Cerebellar nuclear complex (tissue), 1 donor: ENCODE results near the gene SLC39A11.

Experiments
- DNase-seq, 2 experiments: peaks; one replicate each; lab custom pipeline; 2025; lab: John Stamatoyannopoulos, UW

SLC39A11 gene

GRCh38 chr17:72976971-72977770 is 115.3 kb downstream of the SLC39A11 start:
- no peak for DNase-seq

GRCh38 chr17:72975509-72975908 is 117.0 kb downstream of the SLC39A11 start:
- no peak for DNase-seq

GRCh38 chr17:72974605-72975232 is 117.8 kb downstream of the SLC39A11 start:
- no peak for DNase-seq

- no peak for DNase-seq
Measured at GRCh38 chr17:72972263-72972951, 120.1 kb downstream of the SLC39A11 start.

- DNase-seq, result no peak
Measured at GRCh38 chr17:72971226-72971880, 121.1 kb downstream of the SLC39A11 start.

DNA sequence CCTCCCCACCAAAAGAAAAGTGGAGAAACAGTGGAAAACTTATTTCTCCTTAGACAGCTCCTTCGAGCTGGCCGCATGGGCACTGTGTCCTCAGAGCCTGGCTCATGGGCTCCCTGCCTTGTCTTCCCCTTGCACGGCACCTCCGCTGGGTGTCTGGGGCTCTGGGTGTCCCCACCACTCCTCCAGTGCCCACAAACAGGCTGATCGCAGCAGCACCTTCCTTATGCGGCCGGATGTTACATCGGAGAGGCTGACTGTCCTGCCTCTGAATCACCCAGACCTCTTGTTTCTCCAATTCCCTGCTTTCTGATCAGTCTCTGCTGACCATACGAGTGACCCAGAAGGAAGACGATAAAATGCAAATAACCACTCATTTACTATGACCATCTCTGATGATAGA is 121.7 kb downstream of the SLC39A11 start:
- no peak for DNase-seq

GRCh38 chr17:72970246-72970645 is 122.2 kb downstream of the SLC39A11 start:
- DNase-seq, result no peak

DNA sequence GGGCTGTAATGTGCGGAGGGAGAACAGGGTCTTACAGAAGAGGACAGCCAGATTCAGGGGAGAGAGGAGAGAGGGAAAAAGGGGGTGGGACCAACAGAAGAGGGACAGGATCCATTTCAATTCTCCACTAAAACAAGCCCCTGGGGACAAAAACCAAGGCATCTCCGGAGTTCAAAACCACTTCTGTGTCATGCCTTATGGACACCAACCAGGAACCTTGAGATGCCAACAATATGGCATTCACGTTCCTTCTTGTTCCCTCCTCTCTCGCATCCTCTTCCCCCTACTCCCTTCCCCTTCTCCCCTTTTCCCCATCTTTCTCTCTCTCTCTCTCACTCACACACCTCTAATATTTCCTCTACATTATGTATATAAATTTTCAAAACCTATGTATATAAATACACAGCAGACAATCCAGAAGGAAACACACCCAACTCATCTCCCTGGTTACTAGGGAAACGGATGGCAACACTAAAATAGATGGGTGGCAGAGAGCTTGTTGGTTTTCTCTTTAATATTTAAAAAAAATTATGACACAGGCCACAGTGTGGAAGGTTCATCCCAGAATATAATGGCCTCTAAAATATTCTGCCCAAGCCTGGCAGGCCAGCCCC is 123.1 kb downstream of the SLC39A11 start:
- DNase-seq, result no peak

DNA sequence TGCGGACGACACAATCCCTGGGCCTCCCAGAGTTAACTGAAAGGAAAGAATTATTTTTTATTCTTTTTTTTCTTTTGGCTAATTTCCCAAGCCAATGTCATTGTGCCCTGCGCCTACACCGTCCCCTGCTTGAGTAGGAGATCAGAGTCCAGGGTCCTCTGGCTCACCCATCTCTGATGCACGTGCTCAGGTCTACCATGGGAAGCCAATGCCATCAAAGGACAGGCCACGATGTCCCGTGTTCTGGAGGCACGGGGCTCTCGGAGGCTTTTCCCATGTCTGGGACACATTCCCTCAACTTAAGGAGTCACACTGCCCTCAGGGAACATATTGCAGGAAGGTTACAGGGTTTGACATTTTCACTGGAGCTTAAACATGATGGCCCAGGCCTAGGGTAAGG is 123.7 kb downstream of the SLC39A11 start:
- no peak for DNase-seq

DNA sequence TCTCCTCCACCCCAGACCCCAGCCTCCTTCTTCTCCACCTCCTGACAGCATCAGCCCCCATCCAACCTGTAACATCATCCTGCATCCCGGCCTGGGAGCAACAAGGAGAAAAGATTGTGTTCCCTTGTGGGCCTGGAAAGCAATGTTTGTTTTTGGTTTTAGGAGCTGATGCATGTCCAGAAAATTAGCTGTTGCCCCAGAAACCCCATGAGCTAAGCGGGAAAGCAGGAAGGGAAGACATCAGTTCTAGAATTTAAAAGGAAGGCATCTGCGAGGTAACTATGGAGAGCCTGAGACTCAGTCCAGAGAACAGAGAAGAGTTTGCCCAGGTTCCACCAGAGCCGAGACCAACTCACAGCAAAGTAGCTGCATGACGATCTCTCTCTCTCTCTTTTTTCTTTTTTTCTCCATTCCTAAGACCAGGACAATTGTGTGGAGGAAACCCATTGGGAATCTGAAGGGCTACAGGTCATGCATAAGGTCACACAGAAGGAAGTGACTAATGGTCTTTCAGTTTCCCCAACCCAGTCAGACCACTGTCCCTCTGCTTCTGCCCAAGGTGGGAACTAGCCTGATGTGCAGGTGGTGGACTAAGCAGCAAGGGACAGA is 124.4 kb downstream of the SLC39A11 start:
- no peak for DNase-seq

- no peak for DNase-seq
Measured at GRCh38 chr17:72967277-72967970, 125.1 kb downstream of the SLC39A11 start.

GRCh38 chr17:72962106-72962505 is 130.4 kb downstream of the SLC39A11 start:
- DNase-seq, result no peak

DNA sequence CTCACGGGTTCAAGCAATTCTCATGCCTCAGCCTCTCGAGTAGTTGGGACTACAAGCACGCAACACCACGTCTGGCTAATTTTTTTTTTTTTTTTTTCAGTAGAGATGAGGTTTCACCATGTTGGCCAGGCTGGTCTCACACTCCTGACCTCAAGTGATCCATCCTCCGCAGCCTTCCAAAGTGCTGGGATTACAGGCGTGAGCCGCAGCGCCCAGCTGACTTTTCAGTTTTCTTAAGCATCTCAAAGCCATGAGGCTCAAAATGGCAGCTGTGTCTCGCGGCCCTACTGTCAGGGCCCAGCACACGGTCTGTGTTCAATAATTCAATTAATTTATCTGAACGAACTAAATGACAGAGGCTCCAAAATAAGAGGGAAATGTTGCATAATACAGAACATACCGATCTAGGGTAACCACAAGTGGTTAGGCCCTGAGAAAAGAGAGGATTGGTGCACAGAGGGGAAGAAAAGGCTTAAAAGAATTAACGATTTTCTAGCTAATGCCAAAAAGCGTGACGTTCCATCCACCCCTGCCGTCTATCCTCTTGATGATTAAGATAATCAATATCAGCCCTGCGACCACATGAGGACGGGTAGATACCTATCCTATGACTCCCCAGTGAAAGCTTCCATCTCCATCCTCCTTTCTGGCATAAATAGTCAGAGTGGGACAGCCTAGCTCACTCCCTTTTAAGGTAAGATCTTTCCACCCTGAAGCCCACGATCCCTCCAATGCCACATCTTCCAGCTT is 136.9 kb downstream of the SLC39A11 start:
- no peak for DNase-seq

DNA sequence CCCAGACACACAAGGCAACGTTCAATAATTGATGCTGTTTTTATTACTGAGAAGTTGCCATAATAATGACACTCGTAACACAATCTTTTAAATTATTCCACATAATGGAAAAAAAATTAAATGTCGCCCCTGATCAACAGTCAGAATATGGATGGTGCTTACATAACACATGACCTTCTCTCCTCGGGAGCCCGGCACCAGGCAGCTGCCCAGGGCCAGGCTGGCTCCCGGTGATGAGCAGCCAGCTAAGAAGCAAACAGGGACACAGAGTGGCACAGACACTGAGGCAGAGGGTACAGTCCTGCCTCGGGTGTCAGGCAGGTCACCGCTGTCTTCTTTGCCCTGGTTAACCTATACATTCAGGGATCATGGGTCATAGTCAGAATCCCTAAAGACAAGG is 137.9 kb downstream of the SLC39A11 start:
- no peak for DNase-seq

DNA sequence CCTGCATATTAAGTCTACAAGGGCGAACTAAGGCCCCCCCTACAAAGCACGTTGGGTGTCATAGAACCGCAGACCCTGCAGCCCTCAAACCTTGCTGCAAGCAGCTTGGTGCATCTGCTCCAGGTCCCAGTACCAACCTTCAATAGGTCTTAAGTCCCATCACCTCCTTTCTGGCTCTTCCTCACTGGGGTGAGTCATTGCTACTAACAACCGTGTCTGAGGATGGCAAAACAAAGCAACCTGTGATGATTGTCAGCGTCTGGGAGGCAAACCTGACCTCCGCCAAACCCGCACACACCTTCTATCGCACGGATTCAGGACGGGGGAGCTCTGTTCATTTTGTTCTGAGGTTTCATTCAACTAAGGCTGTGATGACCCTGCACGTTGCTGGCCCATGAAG is 138.9 kb downstream of the SLC39A11 start:
- DNase-seq, result no peak

DNA sequence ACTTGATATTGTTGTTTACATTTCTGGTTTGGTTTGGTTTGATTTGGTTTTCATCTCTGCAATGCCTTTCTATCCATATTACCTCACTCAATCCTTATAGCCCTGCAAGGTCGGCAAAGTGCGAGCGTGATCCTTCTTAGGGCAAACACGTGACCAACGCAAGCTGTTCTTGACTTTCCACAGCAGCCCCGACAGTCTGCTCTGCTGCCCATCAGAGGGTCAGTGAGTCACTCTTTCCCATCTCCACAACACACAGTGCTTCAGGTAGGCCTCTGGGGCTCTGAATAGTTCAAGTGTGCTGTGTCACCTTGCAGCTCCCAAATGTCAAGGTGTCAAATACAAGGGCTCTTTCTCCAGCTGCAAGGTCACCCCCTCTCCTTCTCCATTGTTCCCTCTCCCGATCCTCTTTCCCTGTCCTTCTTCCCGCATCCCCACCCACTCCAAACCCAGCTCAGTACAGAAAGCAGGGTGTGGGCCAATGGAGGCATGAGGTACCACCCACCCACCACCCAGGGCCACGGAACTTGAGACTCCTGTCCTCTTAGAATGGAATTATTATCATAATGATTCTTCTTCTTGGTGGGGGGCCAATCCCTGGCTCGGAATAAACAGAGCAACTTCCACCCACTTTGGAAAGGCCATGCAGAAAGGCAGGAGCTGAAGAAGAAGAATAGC is 139.7 kb downstream of the SLC39A11 start:
- no peak for DNase-seq

GRCh38 chr17:72952220-72952619 is 140.3 kb downstream of the SLC39A11 start:
- DNase-seq, result no peak

DNA sequence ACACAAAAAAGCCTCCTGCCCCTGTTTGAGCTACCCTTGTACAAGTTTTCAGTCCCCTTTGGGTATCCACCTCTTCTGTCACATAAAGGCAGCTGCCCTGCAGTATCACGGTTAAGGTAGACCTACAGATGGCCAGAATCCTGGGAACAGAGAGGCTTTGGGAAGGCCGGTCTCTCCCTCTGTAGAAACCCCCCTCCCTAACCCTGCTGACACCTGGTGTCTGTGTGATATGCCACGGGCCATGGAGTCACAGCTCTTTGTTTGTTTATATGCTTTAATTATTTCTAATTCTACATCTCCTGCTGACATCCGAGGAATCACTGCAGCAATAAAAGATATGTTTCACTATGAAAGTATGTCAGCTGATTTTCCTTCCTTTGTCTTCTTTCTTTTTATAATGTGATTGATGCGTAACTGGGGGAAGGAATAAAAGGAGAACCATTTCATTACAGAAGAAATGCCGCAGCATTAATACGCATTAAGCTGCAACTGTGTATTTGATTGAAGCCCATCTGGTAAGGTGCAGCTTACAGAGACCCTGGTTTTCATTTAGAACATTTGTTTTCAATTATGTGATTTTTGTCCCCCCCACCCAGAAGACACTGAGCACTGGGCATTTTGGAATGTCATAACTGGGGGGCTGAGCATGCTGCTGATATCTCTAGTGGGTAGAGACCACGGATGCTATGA is 142.1 kb downstream of the SLC39A11 start:
- DNase-seq, result no peak

GRCh38 chr17:72948115-72948514 is 144.4 kb downstream of the SLC39A11 start:
- DNase-seq, result no peak
